Measurements from ENCODE around the gene MAD1L1.

GRCh38 chr7:1906087-1906830, 326.5 kb downstream of the MAD1L1 start:
- no peak for TF ChIP-seq CTCF (IDR thresholded peaks at IDR 0.05)
- TF ChIP-seq POLR2A (IDR thresholded peaks at IDR 0.05): no peak
- TF ChIP-seq EP300 (IDR thresholded peaks at IDR 0.05): no peak
